Upper lobe of left lung (tissue), 4 donors: ENCODE data around the gene PAK2.
"Not testable (repeated sequence)": the region's sequence is repeated elsewhere in the genome, so short reads cannot be mapped to it uniquely, and the experiment has no call there.

Source experiments
- EP300 ChIP-seq, 4 donors: sonication (generic); formaldehyde crosslinking; IDR thresholded peaks; one replicate each; pipeline ENCODE4 v1.5.1; 2017; ENCODE audit warnings: antibody characterized with exemption in 4 of 4, control low read depth in 2 of 4
- POLR2A ChIP-seq, 4 donors: fragments of 450-650 bp; IDR thresholded peaks; one replicate each; pipeline ENCODE4 v1.5.1; 2016 to 2017; ENCODE audit warnings: antibody characterized with exemption in 4 of 4, mild to moderate bottlenecking in 2 of 4
- TF ChIP-seq, protein P1 (sequence below), 6 experiments: fragments of 450-650 bp in 4 of 6; fragments of 200-600 bp in 2 of 6; sonication (generic) in 2 of 6; IDR thresholded peaks; one replicate each; pipeline ENCODE4 v1.5.1; 2016 to 2019; ENCODE audit warnings: antibody characterized with exemption in 6 of 6

DNA sequence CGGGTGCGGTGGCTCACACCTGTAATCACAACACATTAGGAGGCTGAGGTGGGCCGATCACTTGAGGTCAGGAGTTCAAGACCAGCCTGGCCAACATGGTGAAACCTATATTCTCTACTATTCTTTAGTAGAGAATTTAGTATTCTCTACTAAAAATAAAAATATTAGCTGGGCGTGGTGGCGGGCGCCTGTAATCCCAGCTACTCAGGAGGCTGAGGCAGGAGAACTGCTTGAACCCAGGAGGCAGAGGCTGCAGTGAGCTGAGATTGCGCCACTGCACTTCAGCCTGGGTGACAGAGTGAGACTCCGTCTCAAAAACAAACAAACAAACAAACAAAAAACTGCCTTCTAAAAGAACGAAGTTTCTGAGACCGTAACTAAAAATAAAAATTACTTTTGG is 3.9 kb downstream of the PAK2 start:
- TF ChIP-seq, protein P1, sequence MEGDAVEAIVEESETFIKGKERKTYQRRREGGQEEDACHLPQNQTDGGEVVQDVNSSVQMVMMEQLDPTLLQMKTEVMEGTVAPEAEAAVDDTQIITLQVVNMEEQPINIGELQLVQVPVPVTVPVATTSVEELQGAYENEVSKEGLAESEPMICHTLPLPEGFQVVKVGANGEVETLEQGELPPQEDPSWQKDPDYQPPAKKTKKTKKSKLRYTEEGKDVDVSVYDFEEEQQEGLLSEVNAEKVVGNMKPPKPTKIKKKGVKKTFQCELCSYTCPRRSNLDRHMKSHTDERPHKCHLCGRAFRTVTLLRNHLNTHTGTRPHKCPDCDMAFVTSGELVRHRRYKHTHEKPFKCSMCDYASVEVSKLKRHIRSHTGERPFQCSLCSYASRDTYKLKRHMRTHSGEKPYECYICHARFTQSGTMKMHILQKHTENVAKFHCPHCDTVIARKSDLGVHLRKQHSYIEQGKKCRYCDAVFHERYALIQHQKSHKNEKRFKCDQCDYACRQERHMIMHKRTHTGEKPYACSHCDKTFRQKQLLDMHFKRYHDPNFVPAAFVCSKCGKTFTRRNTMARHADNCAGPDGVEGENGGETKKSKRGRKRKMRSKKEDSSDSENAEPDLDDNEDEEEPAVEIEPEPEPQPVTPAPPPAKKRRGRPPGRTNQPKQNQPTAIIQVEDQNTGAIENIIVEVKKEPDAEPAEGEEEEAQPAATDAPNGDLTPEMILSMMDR (IDR thresholded peaks at IDR 0.05), result not testable (repeated sequence)
- TF ChIP-seq EP300, POLR2A (IDR thresholded peaks at IDR 0.05): not testable (repeated sequence)
